Lower leg skin (tissue), 3 donors: ENCODE measurements around the gene ZNF100.

Experiments used
- POLR2A ChIP-seq, 2 donors: fragments of 450-650 bp; IDR thresholded peaks; one replicate each; pipeline ENCODE4 v1.6.1; 2016 to 2017; ENCODE audit warnings: antibody characterized with exemption in 2 of 2, mild to moderate bottlenecking in 1 of 2, moderate library complexity in 1 of 2
- TF ChIP-seq, protein P1 (sequence below), 3 donors: fragments of 450-650 bp; IDR thresholded peaks; one replicate each; pipeline ENCODE4 v1.5.1; 2016; ENCODE audit warnings: antibody characterized with exemption in 3 of 3, mild to moderate bottlenecking in 3 of 3, moderate library complexity in 2 of 3

DNA sequence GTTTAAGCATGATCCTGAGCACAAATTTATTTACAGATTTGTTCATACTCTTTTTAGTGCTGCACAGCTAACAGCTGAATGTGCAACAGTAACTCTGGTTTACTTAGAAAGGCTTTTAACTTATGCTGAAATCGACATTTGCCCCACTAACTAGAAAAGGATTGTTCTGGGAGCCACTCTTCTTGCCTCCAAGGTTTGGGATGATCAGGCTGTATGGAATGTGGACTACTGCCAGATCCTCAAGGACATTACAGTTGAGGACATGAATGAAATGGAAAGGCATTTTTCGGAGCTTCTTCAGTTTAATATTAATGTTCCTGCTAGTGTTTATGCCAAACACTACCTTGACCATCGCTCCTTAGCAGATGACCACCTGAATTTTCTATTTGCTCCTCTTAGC lies 16.0 kb downstream of the ZNF100 start:
- TF ChIP-seq, protein P1, sequence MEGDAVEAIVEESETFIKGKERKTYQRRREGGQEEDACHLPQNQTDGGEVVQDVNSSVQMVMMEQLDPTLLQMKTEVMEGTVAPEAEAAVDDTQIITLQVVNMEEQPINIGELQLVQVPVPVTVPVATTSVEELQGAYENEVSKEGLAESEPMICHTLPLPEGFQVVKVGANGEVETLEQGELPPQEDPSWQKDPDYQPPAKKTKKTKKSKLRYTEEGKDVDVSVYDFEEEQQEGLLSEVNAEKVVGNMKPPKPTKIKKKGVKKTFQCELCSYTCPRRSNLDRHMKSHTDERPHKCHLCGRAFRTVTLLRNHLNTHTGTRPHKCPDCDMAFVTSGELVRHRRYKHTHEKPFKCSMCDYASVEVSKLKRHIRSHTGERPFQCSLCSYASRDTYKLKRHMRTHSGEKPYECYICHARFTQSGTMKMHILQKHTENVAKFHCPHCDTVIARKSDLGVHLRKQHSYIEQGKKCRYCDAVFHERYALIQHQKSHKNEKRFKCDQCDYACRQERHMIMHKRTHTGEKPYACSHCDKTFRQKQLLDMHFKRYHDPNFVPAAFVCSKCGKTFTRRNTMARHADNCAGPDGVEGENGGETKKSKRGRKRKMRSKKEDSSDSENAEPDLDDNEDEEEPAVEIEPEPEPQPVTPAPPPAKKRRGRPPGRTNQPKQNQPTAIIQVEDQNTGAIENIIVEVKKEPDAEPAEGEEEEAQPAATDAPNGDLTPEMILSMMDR (IDR thresholded peaks at IDR 0.05): no peak
- no peak for TF ChIP-seq POLR2A (IDR thresholded peaks at IDR 0.05)
